ENCODE data around the gene UBN2. TPM values are rescaled to one million over a fixed set of nuclear protein-coding genes. Genes with fewer than 3 reads are reported as not detected.

UBN2 gene
- total RNA-seq, 2 donors from 2014 or later, result 45.3 to 48.8 TPM

DNA sequence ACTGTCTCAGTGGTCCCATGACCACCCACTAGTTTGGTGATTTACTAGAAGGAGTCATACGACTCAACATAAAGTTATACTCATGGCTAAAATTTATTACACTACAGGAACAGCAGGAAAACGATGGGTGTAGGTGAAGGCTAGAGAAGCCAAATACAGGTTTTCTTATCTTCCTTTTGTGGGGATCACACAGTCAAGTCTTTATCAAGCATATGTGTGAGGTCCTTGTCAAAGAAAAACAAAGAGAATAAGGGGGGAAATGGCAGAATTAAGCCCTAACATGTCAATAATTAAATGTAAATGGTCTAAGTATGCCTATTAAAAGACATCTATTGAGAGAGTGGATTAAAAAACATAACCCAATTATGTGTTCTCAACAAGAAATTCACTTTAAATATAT, 47.8 kb upstream of the UBN2 start:
- Mint-ChIP-seq H3K27me3 (ENCODE audit: insufficient read depth) (no peaks in the 10 kb centered on the region), H3K9me3 (no peaks in the 10 kb centered on the region), H3K4me1 (peaks cover 34% of the 10 kb centered on the region), H3K4me3 (peak overlapping the region; percentile 16), H3K27ac (peak overlapping the region; percentile 6), H3K36me3 (ENCODE audit: low read depth) (peaks cover 22% of the 10 kb centered on the region)
- Histone ChIP-seq H3K4me1 (ENCODE audit: control insufficient read depth, insufficient read depth, low read length) (no peaks in the 10 kb centered on the region), H3K36me3 (ENCODE audit: control insufficient read depth, insufficient read depth, low read length) (peaks cover 21% of the 10 kb centered on the region), H3K4me3 (ENCODE audit: low read length) (peak overlapping the region; percentile 9), H3K27ac (ENCODE audit: low read depth, low read length) (no peak overlapping the region), H3K9ac (ENCODE audit: extremely low read depth, low read length, poor library complexity, severe bottlenecking) (no peak overlapping the region), H3K9me3 (ENCODE audit: control insufficient read depth, low read length) (no peaks in the 10 kb centered on the region), H3K27me3 (ENCODE audit: control insufficient read depth, insufficient read depth, low read length, poor library complexity, severe bottlenecking) (no peaks in the 10 kb centered on the region)
- TF ChIP-seq, protein P1, sequence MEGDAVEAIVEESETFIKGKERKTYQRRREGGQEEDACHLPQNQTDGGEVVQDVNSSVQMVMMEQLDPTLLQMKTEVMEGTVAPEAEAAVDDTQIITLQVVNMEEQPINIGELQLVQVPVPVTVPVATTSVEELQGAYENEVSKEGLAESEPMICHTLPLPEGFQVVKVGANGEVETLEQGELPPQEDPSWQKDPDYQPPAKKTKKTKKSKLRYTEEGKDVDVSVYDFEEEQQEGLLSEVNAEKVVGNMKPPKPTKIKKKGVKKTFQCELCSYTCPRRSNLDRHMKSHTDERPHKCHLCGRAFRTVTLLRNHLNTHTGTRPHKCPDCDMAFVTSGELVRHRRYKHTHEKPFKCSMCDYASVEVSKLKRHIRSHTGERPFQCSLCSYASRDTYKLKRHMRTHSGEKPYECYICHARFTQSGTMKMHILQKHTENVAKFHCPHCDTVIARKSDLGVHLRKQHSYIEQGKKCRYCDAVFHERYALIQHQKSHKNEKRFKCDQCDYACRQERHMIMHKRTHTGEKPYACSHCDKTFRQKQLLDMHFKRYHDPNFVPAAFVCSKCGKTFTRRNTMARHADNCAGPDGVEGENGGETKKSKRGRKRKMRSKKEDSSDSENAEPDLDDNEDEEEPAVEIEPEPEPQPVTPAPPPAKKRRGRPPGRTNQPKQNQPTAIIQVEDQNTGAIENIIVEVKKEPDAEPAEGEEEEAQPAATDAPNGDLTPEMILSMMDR (conservative IDR thresholded peaks at IDR 0.05), result no peak
- DNase-seq, result peak; percentile 43
- WGBS, 2 experiments (ENCODE audit: insufficient coverage in 1 of 2, insufficient read length in 1 of 2), result 64 to 67% methylated on average over 1 to 2 of the region's 2 CpGs

DNA sequence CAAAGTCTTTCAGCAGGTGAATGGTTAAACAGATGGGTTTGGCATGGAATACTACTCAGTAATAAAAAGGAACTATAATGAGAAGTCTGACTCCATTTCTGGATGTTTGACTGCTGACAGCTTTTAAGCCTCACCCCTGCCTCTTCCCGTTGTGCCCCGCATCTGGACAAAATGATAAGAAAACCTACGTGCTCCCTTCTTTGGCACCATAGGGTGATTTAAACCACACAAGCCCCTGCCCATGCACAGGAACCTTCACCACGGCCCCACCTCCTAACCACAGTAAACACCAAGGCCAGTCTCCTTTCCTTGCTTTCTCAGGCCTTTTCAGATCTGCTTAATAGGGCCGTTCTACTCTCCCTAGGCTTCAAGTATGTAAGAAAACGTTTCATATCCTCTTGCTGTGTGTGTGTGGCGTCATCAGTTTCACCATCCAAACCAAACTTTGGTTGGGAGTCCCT, 47.1 kb upstream of the UBN2 start:
- Mint-ChIP-seq H3K27me3 (ENCODE audit: insufficient read depth) (no peaks in the 10 kb centered on the region), H3K4me3 (no peak overlapping the region), H3K36me3 (ENCODE audit: low read depth) (peaks cover 25% of the 10 kb centered on the region), H3K9me3 (no peaks in the 10 kb centered on the region), H3K27ac (no peak overlapping the region), H3K4me1 (peaks cover 34% of the 10 kb centered on the region)
- Histone ChIP-seq H3K9me3 (ENCODE audit: control insufficient read depth, low read length) (no peaks in the 10 kb centered on the region), H3K9ac (ENCODE audit: extremely low read depth, low read length, poor library complexity, severe bottlenecking) (no peak overlapping the region), H3K4me1 (ENCODE audit: control insufficient read depth, insufficient read depth, low read length) (no peaks in the 10 kb centered on the region), H3K4me3 (ENCODE audit: low read length) (no peak overlapping the region), H3K27ac (ENCODE audit: low read depth, low read length) (no peak overlapping the region), H3K27me3 (ENCODE audit: control insufficient read depth, insufficient read depth, low read length, poor library complexity, severe bottlenecking) (no peaks in the 10 kb centered on the region), H3K36me3 (ENCODE audit: control insufficient read depth, insufficient read depth, low read length) (peaks cover 21% of the 10 kb centered on the region)
- TF ChIP-seq, protein P1 (conservative IDR thresholded peaks at IDR 0.05), result no peak
- WGBS, 2 experiments (ENCODE audit: insufficient coverage in 1 of 2, insufficient read length in 1 of 2), result 86 to 94% methylated on average over 5 to 7 of the region's 7 CpGs
- DNase-seq, result no peak

DNA sequence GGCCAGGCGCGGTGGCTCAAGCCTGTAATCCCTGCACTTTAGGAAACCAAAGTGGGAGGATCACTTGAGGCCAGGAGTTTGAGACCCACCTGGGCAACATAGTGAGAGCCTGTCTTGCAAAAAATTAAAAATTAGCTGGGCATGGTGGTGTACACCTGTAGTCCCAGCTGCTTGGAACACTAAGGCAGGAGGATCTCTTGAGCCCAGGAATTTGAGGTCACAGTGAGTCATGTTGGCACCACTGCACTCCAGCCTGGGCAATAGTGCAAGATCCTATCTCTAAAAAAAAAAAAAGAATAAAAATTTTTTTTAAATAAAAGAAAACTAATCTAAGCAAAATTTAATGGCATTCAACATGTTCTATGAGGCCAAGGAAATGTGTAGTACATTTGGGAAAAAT, 44.9 kb upstream of the UBN2 start:
- Mint-ChIP-seq H3K4me3 (no peak overlapping the region), H3K9me3 (no peaks in the 10 kb centered on the region), H3K4me1 (peaks cover 32% of the 10 kb centered on the region), H3K27ac (no peak overlapping the region), H3K27me3 (ENCODE audit: insufficient read depth) (no peaks in the 10 kb centered on the region), H3K36me3 (ENCODE audit: low read depth) (peaks cover 20% of the 10 kb centered on the region)
- Histone ChIP-seq H3K36me3 (ENCODE audit: control insufficient read depth, insufficient read depth, low read length) (peaks cover 14% of the 10 kb centered on the region), H3K27ac (ENCODE audit: low read depth, low read length) (no peak overlapping the region), H3K4me1 (ENCODE audit: control insufficient read depth, insufficient read depth, low read length) (no peaks in the 10 kb centered on the region), H3K27me3 (ENCODE audit: control insufficient read depth, insufficient read depth, low read length, poor library complexity, severe bottlenecking) (no peaks in the 10 kb centered on the region), H3K9ac (ENCODE audit: extremely low read depth, low read length, poor library complexity, severe bottlenecking) (no peak overlapping the region), H3K4me3 (ENCODE audit: low read length) (no peak overlapping the region), H3K9me3 (ENCODE audit: control insufficient read depth, low read length) (no peaks in the 10 kb centered on the region)
- DNase-seq, result no peak
- TF ChIP-seq, protein P1 (conservative IDR thresholded peaks at IDR 0.05), result no peak
- WGBS, 2 experiments (ENCODE audit: insufficient coverage in 1 of 2, insufficient read length in 1 of 2), result 98 to 100% methylated on average over 2 of the region's 2 CpGs

All from endodermal cell (in vitro differentiated cells).